GM19452 (cell line): ENCODE data around the gene SNRNP27.
A peak's percentile ranks its signal among the peaks of the same experiment; 100 is the strongest.
"Not testable (repeated sequence)": the region's sequence is repeated elsewhere in the genome, so short reads cannot be mapped to it uniquely, and the experiment has no call there.

Experiments used
- ATAC-seq: cut with Tn5 transposase; IDR thresholded peaks from one replicate; pipeline ENCODE4 v1.9.1; 2021; ENCODE audit not compliant: unreplicated experiment

Gene SNRNP27

DNA sequence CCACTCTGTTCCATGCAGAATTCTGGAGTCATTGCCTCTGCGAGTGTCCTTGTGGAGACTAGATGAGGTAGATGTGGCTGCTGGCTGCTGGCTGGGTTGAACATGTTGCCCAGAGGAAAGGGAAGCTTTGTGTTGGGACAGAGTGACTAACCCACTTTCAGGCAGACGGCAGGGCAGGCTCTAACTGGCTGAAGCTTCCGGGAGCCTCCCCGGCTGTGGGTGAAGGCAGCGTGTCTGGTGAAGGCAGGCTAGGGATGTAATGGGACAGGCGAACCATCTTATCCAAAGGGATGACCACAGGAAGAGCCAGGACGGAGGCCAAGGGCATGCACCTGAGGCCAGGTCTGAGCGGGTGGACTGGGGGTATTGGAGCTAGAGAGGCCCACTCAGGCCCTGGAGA is 51.7 kb downstream of the SNRNP27 start:
- no peak for ATAC-seq

DNA sequence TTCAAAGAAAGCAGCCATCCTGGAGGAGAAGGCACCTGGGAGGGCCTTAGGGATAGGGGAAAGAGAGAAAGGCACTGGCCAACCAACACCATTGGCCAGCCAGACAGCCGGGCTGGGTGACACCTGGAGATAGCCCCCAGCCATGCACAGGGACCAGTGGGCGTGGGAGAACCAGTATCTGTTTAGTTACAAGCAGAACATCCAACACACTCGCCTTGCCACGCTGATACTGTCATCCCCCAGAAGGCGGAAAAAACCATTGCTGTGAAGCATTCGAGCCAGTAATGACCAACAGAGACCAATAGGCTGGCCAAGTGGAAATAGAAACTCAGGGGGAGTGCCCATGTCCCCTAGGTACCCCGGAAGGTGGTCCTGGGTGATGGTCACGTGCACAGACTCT is 52.2 kb downstream of the SNRNP27 start:
- no peak for ATAC-seq

DNA sequence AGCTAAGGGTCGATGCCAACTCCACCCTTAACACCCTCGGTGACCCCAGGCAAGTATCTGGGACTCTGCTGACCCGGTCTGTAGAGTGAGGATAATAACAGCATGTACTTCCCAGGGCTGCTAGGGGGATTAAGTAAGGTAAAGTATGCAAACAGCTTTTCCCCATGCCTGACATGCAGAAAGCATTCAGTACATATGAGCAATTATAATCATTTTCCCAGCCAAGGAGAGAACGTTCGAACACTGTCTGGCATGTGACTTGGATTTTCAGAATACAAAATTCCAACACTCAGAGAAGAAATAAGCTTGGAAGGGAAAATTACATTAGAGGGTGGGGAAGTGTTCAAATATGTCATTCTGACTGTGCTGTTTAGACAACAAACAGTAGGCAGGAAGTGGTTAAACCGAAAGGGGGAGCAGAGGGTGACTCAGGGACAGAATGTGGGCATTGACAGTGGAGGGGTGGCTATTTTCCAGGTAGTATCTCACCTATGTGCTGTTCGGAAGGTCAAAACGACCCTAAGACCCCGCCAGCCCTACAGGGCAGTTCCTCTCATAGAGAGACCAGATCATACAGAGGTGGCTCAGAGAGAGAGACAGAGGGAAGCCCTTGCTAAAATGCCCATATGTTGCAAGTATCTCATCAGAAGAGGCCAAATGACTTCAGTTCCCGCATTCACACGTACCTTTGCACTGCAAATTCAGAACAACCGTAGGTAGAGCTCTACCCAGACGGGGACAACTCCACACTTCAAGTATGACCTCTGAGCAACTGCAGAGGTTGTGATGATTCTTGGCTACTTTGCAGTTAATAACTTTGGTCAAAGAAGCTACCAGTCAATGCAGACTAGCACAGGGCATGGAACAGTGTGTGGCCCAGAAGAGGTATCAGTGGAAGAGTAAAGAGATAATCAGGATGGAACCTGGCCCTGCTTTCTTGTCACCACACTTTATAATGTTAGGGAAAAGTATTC is 52.9 kb downstream of the SNRNP27 start:
- ATAC-seq = peak; percentile 82

DNA sequence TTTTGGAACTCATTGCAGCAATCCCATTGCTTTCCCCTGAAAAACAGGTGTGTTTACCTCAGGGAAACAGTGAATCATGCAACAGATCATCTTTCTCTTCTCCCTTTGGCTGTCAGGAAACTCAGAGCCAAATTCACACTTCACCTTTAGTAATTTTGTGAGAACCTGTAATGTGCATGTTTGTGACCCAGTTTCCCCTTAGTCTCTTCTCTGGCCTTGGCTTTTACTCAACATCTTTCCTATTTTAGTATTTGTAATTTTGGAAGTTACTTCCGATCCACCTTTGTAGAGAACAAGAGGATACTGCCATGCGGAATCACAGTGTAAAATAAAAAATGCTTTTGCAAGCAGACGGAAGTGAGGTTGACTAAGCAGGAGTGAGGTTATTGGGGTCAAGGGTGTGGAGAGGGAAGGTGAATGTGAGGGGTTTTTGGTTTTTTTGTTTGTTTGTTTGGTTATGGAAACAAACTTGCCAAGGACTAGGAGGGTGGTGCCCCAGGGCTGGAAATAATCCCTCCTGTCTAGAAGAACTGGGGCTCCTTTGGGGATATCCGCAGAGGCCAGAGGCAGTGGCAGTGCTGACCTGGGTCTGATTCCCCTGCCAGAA is 53.7 kb downstream of the SNRNP27 start:
- ATAC-seq = no peak

DNA sequence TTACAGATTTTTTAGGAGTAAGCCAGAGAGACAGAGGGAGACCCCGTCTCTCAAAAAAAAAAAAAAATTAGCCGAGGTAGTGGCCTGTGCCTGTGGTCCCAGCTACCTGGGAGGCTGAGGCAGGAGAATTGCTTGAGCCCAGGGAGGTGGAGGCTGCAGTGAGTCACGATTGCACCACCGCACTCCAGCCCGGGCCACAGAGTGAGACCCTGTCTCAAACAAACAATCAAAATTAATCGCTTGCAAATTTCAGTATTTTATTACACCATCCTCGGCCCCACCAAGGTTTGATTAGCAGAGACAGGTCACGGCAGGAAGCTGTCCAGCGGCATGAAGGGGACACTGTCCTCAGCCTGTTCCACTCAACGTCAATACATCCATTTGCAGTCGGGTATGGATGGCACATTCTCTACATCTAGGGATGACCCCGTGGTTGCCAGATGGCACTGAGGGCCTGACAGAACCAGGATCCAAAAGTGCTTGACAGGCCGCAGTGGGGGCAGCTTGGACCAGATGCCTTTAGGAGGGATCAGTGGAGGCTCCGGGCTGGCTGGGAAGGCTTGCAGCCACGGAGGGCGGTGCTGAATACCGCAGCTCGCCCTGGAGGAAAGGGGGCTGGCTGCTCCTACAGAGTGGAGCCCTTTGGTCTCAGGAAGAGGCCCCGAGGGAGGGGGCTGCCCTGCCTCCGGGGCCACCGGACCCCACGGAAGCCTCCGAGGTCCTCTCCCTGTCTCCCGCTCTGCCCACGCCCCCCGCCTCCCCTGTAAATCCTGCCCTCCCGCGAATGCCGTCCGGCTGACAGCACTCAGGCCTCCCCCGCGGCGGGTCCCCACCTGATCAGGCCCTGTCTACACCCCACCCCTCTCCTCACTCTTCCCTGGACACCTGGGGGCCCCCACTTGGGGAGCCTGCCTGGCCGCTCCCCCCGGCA is 54.5 kb downstream of the SNRNP27 start:
- ATAC-seq = no peak

DNA sequence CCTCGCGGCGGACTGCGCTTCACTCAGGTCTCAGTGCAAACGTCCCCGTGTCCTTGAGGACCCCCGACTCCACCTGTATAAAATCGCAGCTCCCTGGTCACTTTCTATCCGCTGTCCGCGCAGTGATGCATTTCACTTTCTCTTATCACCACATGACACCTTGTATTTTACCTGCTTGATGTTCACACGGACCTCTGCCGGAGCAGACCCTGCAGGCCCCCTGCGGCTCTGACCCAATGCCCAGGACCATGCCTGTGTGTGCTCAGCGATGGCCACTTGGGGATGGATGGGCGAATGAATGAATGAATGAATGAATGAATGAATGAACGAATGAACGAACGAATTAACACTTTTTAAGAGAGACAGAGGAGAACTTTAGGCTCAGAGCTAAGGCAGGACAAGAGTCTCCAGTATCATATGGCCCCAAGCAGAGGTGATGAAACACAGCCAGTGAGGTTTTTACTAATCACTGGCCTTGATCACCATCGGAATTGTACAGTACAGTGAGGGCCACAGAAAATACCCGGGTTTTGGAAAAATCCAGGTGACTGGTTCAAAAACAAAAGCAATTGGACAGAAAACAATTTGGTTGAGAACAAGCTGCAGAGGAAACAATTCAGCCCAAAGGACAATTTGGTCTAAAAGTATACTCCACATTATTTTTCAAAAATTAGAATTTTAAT is 55.3 kb downstream of the SNRNP27 start:
- no peak for ATAC-seq

DNA sequence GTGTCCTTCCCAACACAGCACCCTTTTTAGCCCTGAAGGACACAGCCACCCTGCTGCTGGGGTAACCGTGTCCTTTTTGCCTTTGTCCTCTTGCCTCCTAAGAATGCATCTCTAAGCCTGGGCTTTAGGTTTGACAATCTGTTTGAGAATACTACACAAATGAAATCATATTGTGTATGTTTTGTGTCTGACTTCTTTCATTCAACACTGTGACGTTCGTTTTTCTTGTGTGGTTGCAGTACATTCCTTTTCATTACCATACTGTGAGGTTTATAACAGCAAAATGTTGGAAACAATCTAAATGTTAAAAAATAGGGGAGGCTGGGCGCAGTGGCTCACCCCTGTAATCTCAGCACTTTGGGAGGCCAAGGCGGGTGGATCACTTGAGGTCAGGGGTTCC is 56.5 kb downstream of the SNRNP27 start:
- no peak for ATAC-seq

DNA sequence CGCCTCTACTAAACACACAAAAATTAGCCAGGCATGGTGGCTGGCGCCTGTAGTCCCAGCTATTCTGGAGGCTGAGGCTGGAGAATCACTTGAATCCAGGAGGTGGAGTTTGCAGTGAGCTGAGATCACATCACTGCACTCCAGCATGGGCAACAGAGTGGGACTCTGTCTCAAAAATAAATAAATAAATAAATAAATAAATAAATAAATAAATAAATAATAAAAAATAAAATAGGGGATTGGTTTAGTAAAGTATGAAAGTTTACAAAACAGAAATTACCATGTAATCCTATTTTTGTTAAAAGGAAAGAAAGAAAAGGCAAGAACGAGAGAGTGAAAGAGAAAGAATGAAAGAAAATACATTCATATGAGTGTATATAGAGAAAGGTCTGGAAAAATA is 56.9 kb downstream of the SNRNP27 start:
- ATAC-seq = not testable (repeated sequence)

DNA sequence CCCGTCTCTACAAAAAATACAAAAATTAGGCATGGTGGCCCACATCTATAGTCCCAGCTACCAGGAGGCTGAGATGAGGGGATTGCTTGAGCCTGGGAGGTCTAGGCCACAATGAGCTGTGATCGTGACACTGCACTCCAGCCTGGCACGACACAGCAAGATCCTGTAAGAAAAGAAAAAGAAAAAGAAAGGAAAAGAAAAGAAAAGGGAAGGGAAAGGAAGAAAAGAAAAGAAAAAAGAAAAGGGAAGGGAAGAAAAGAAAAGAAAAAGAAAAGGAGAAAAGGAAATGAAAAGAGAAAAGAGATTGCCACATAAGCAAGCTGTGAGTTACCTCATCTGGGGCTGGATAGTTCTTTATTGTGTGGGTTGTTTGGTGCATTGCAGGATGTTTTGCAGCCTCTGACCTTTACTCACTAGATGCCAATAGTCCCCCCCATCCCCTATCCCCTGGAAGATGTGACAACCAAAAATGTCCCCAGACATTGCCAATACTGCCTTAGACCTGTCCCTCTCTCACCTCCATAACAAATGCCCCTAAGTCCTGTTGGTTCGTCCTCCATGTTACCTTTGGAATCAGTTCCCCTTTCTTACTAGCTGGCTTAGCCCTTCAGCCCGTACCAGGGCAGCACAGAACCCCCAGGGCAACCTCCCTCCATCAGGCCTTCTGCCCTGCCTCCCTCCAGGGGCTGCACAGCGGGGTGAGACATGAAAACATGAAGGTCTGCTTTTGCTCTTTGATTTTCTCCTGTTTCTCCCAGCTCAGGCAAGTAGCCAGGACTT is 58.8 kb downstream of the SNRNP27 start:
- ATAC-seq = no peak

DNA sequence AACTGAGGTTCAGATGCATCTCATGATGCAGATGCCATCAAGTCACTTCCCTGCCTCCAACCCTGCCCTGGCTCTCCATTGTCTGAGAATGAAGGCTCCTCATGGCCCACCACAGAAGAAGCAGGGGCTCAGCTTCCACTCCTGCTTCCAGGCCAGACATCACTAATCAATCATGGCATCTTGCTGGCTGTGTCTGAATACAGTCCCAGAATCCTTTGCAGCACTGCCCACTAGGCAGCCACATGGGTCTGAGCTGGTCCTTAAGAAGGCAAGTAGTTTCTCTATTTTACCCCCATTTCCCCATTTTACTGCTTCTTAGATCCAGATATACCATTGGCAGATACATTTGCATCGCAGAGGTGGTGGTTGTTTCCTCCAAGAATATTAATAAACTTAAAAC is 60.3 kb downstream of the SNRNP27 start:
- no peak for ATAC-seq
